Neural progenitor cell (in vitro differentiated cells): ENCODE results near the gene PRF1. TPM values are rescaled to one million over a fixed set of nuclear protein-coding genes. Genes with fewer than 3 reads are reported as not detected.

Experiments
- DNase-seq: peaks from one replicate; pipeline ENCODE4 v3.0.0-alpha.2; 2016; ENCODE audit warnings: low spot score
- H2AFZ ChIP-seq: fragments of 200-600 bp; sonication (generic); replicated peaks from 2 replicates; pipeline ENCODE4 v1.6.1; 2016; ENCODE audit warnings: antibody characterized with exemption
- H3F3A ChIP-seq: fragments of 200-600 bp; sonication (generic); 2 replicates; pipeline ENCODE4 v1.6.1; 2016; ENCODE audit warnings: antibody characterized with exemption, low read depth
- H3K27ac ChIP-seq: fragments of 200-600 bp; sonication (generic); 2 replicates; pipeline ENCODE4 v1.5.1; 2016; ENCODE audit warnings: mild to moderate bottlenecking
- H3K27me3 ChIP-seq: fragments of 200-600 bp; sonication (generic); 2 replicates; pipeline ENCODE4 v1.6.1; 2016; ENCODE audit warnings: mild to moderate bottlenecking, moderate library complexity
- H3K36me3 ChIP-seq: fragments of 200-600 bp; sonication (generic); 2 replicates; pipeline ENCODE4 v1.5.1; 2016
- H3K4me1 ChIP-seq: fragments of 200-600 bp; sonication (generic); 2 replicates; pipeline ENCODE4 v1.6.1; 2016; ENCODE audit warnings: mixed run types
- H3K4me2 ChIP-seq: fragments of 200-600 bp; sonication (generic); 2 replicates; pipeline ENCODE4 v1.6.1; 2016
- H3K4me3 ChIP-seq: fragments of 200-600 bp; sonication (generic); 2 replicates; pipeline ENCODE4 v1.5.1; 2016
- H3K79me2 ChIP-seq: fragments of 200-600 bp; sonication (generic); 2 replicates; pipeline ENCODE4 v1.6.1; 2016; ENCODE audit warnings: low read depth
- H3K9ac ChIP-seq: fragments of 200-600 bp; sonication (generic); 2 replicates; pipeline ENCODE4 v1.6.1; 2016
- H3K9me3 ChIP-seq: fragments of 200-600 bp; sonication (generic); 2 replicates; pipeline ENCODE4 v1.5.1; 2016; ENCODE audit warnings: low read depth
- H4K20me1 ChIP-seq: fragments of 200-600 bp; sonication (generic); 2 replicates; pipeline ENCODE4 v1.6.1; 2016; ENCODE audit warnings: low read depth
- H3K27ac Mint-ChIP-seq: 3 replicates; pipeline ENCODE4 v1.8.0; 2021; ENCODE audit warnings: mixed read lengths
- H3K27me3 Mint-ChIP-seq: 2 replicates; pipeline ENCODE4 v1.8.0; 2022; ENCODE audit warnings: low read depth, mild to moderate bottlenecking, inconsistent platforms, moderate library complexity, mixed read lengths; ENCODE audit not compliant: insufficient read depth
- H3K36me3 Mint-ChIP-seq: 3 replicates; pipeline ENCODE4 v1.8.0; 2021; ENCODE audit warnings: mixed read lengths
- H3K4me1 Mint-ChIP-seq: 3 replicates; pipeline ENCODE4 v1.8.0; 2021; ENCODE audit warnings: mixed read lengths
- H3K4me3 Mint-ChIP-seq: 3 replicates; pipeline ENCODE4 v1.8.0; 2021; ENCODE audit warnings: mild to moderate bottlenecking, moderate library complexity, mixed read lengths
- H3K9me3 Mint-ChIP-seq: 3 replicates; pipeline ENCODE4 v1.8.0; 2020; ENCODE audit warnings: mixed read lengths
- CTCF ChIP-seq: fragments of 200-600 bp; sonication (generic); IDR thresholded peaks from 2 replicates; pipeline ENCODE4 v1.5.1; 2017; ENCODE audit warnings: antibody characterized with exemption, mild to moderate bottlenecking
- EZH2 ChIP-seq: fragments of 200-600 bp; sonication (generic); IDR thresholded peaks from 2 replicates; pipeline ENCODE4 v1.6.1; 2017; ENCODE audit warnings: antibody characterized with exemption, mild to moderate bottlenecking, moderate library complexity
- EZH2phosphoT487 ChIP-seq: fragments of 200-600 bp; sonication (generic); IDR thresholded peaks from 2 replicates; pipeline ENCODE4 v1.6.1; 2017; ENCODE audit warnings: antibody characterized with exemption
- total RNA-seq: library from RNA; depleted of rRNA; stranded (reverse); fragments of >200 nt; gene quantifications from 2 replicates; pipeline ENCODE4 v1.2.3, GENCODE V29; 2015; ENCODE audit warnings: low replicate concordance

Gene PRF1
- total RNA-seq, 1 donor from 2014 or later = not detected

GRCh38 chr10:70593513-70593890 is 9.0 kb downstream of the PRF1 start:
- no peaks in the 10 kb centered on the region for H3K79me2 ChIP-seq
- no peaks in the 10 kb centered on the region for H3K9me3 ChIP-seq
- no peak overlapping the region for H2AFZ ChIP-seq
- Mint-ChIP-seq H3K27ac (no peak overlapping the region), H3K9me3 (no peaks in the 10 kb centered on the region), H3K4me3 (no peak overlapping the region), H3K27me3 (peaks cover 23% of the 10 kb centered on the region), H3K36me3 (no peaks in the 10 kb centered on the region), H3K4me1 (peaks cover 23% of the 10 kb centered on the region)
- no peak for DNase-seq
- no peaks in the 10 kb centered on the region for H3K4me1 ChIP-seq
- H3K27me3 ChIP-seq = no peaks in the 10 kb centered on the region
- H3K9ac ChIP-seq = no peak overlapping the region
- no peaks in the 10 kb centered on the region for H4K20me1 ChIP-seq
- no peak overlapping the region for H3K4me2 ChIP-seq
- no peaks in the 10 kb centered on the region for H3K36me3 ChIP-seq
- H3K4me3 ChIP-seq = no peak overlapping the region
- no peak overlapping the region for H3K27ac ChIP-seq
- H3F3A ChIP-seq = no peaks in the 10 kb centered on the region
- TF ChIP-seq EZH2phosphoT487 = no peak
- no peak for TF ChIP-seq EZH2
- TF ChIP-seq CTCF = no peak

GRCh38 chr10:70592746-70593512 is 9.6 kb downstream of the PRF1 start:
- Histone ChIP-seq H3K4me1 (no peaks in the 10 kb centered on the region), H3F3A (no peaks in the 10 kb centered on the region), H3K79me2 (no peaks in the 10 kb centered on the region), H3K27ac (no peak overlapping the region), H3K36me3 (no peaks in the 10 kb centered on the region), H2AFZ (no peak overlapping the region), H3K9me3 (no peaks in the 10 kb centered on the region), H3K27me3 (no peaks in the 10 kb centered on the region), H3K4me2 (no peak overlapping the region), H3K4me3 (no peak overlapping the region), H4K20me1 (no peaks in the 10 kb centered on the region), H3K9ac (no peak overlapping the region)
- DNase-seq = no peak
- Mint-ChIP-seq H3K27me3 (peaks cover 23% of the 10 kb centered on the region), H3K36me3 (no peaks in the 10 kb centered on the region), H3K9me3 (no peaks in the 10 kb centered on the region), H3K4me3 (no peak overlapping the region), H3K27ac (no peak overlapping the region), H3K4me1 (peaks cover 27% of the 10 kb centered on the region)
- TF ChIP-seq CTCF (no peak), EZH2phosphoT487 (no peak), EZH2 (no peak)

- H3K4me2 ChIP-seq = no peak overlapping the region
- H3F3A ChIP-seq = no peaks in the 10 kb centered on the region
- H2AFZ ChIP-seq = no peak overlapping the region
Measured at GRCh38 chr10:70592186-70592735, 10.3 kb downstream of the PRF1 start.

More at GRCh38 chr10:70592186-70592735, 10.3 kb downstream of the PRF1 start:
- Histone ChIP-seq H3K36me3 (no peaks in the 10 kb centered on the region), H3K4me1 (no peaks in the 10 kb centered on the region), H3K9ac (no peak overlapping the region), H3K27ac (no peak overlapping the region), H3K4me3 (no peak overlapping the region), H3K79me2 (no peaks in the 10 kb centered on the region), H3K9me3 (no peaks in the 10 kb centered on the region), H3K27me3 (no peaks in the 10 kb centered on the region), H4K20me1 (no peaks in the 10 kb centered on the region)
- Mint-ChIP-seq H3K27me3 (peaks cover 20% of the 10 kb centered on the region), H3K36me3 (no peaks in the 10 kb centered on the region), H3K27ac (peak overlapping the region; percentile 18), H3K4me3 (no peak overlapping the region), H3K9me3 (no peaks in the 10 kb centered on the region), H3K4me1 (peaks cover 24% of the 10 kb centered on the region)
- DNase-seq = no peak
- TF ChIP-seq CTCF = no peak
- no peak for TF ChIP-seq EZH2
- TF ChIP-seq EZH2phosphoT487 = no peak
